ENCODE measurements around the gene STON2. TPM values are rescaled to one million over a fixed set of nuclear protein-coding genes. Genes with fewer than 3 reads are reported as not detected.

STON2 gene
- total and polyA plus RNA-seq, 2 of the 8 experiments (the other 6 are each of a cell fraction or from before 2014, with no cell fraction given): 8.9 to 50.0 TPM

DNA sequence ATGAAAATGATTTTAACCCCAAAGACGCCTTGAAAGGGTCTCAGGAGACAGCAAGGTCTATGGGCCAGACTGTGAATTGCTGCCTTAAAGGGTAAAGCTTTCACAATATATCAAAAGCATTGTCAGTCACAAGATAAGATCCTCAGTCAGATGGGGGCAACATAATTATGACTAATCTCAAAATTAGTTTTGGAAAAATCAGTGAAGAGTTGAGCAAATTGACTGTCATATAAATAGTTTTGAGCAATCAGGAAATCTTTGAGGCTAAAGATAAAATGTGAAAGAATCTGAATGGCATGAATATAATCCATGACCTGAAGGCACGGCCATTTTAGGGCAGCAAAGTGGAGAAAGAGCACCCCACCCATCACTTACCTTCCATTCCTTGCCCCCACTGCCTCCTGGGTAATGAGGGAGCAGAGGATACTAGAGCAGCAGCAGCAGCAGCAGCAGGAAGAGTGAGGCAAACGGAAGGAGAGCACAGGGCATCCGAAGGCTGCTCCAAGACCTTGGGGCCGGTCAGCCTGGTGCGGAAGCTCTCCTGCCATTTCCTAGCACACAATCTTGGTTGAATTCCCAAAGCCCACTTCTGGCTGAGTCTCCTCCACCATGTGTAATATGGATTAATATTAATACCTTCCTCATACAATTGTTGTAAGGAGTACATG is 7.0 kb downstream of the STON2 start:
- no peak overlapping the region for H2BK5ac ChIP-seq (ENCODE audit: low read depth, low read length)
- no peaks in the 10 kb centered on the region; a peak in 1 of 4 replicates for H3K9me3 ChIP-seq (ENCODE audit: insufficient read depth in 2 of 2, low read depth in 1 of 2, low read length in 1 of 2)
- ChIA-PET CTCF (ENCODE audit: partially characterized antibody) (no interaction called here), POLR2A (ENCODE audit: partially characterized antibody) (no interaction called here)
- H4K5ac ChIP-seq (ENCODE audit: insufficient read length, low read depth, low read length): no peak overlapping the region
- H3K56ac ChIP-seq (replicated peaks; ENCODE audit: insufficient read length, low read depth, low read length): no peak overlapping the region
- H2BK15ac ChIP-seq (ENCODE audit: low read length): no peak overlapping the region
- H2BK20ac ChIP-seq (ENCODE audit: low read length): no peak overlapping the region
- H3K18ac ChIP-seq (ENCODE audit: extremely low read depth, low read length): no peak overlapping the region
- no peak overlapping the region for H3K14ac ChIP-seq (ENCODE audit: insufficient read length)
- H3K23ac ChIP-seq (ENCODE audit: insufficient read length): no peak overlapping the region
- no peaks in the 10 kb centered on the region for H4K20me1 ChIP-seq (replicated peaks in 1 of 2; ENCODE audit: control insufficient read depth in 1 of 2, insufficient read depth in 2 of 2, low read length in 2 of 2)
- no peaks in the 10 kb centered on the region for H3K79me1 ChIP-seq (ENCODE audit: low read depth, low read length)
- no peak overlapping the region for H4K91ac ChIP-seq (replicated peaks; ENCODE audit: insufficient read length, low read length)
- H2AK5ac ChIP-seq (ENCODE audit: low read depth, low read length): no peak overlapping the region
- no peak for DNase-seq (ENCODE audit: low read depth in 1 of 2, low spot score in 2 of 2)
- no peak overlapping the region for H3K9ac ChIP-seq (replicated peaks in 1 of 4; ENCODE audit: extremely low read depth in 1 of 4, low read depth in 3 of 4, low read length in 3 of 4)
- H3K27ac ChIP-seq (ENCODE audit: low read depth, low read length): no peak overlapping the region
- no peak overlapping the region for H4K8ac ChIP-seq (ENCODE audit: extremely low read depth, insufficient read depth, low read length)
- no peak overlapping the region for H2BK12ac ChIP-seq (ENCODE audit: low read depth, low read length)
- 81% methylated on average over 6 of the region's 6 CpGs; no CpG with 5 or more reads in 1 of the 2 experiments for WGBS, 2 experiments (ENCODE audit: extremely low coverage in 1 of 2, insufficient coverage in 1 of 2, insufficient read length in 1 of 2, insufficient replicate concordance in 2 of 2, low coverage in 1 of 2, low lambda C conversion rate in 2 of 2, missing lambda C conversion rate in 1 of 2)
- H3K36me3 ChIP-seq (ENCODE audit: control insufficient read depth in 2 of 4, insufficient read depth in 4 of 4, low read length in 3 of 4): peaks cover 4 to 25% (median 14%) of the 10 kb centered on the region in 4 experiments; a peak in 7 of 8 replicates
- no peaks in the 10 kb centered on the region; a peak in 1 of 7 replicates for H3K4me1 ChIP-seq (replicated peaks in 1 of 4; ENCODE audit: control insufficient read depth in 3 of 4, insufficient read depth in 4 of 4, low read length in 3 of 4)
- H3K79me2 ChIP-seq (ENCODE audit: control insufficient read depth in 1 of 2, insufficient read depth in 2 of 2, low read length in 2 of 2): no peaks in the 10 kb centered on the region
- TF ChIP-seq CREB1 (IDR thresholded peaks at IDR 0.05) (no peak), SP2 (IDR thresholded peaks at IDR 0.05; ENCODE audit: low read length) (no peak), RBBP5 (IDR thresholded peaks at IDR 0.05; ENCODE audit: borderline replicate concordance, low read depth, low read length) (no peak), TAF1 (IDR thresholded peaks at IDR 0.05; ENCODE audit: low read depth, low read length) (no peak), FOSL1 (IDR thresholded peaks at IDR 0.05; ENCODE audit: insufficient read depth, low read depth, low read length) (no peak)
- H3K4me3 ChIP-seq (ENCODE audit: extremely low read depth in 1 of 4, insufficient read depth in 2 of 4, low read depth in 3 of 4, low read length in 4 of 4): no peak overlapping the region
- no peaks in the 10 kb centered on the region for H3K23me2 ChIP-seq (ENCODE audit: low read depth, low read length)
- H3K4me2 ChIP-seq (ENCODE audit: insufficient read depth in 1 of 2, low read depth in 2 of 2, low read length in 2 of 2): no peak overlapping the region
- H2BK120ac ChIP-seq (replicated peaks; ENCODE audit: low read depth, low read length): no peak overlapping the region
- no peak for FAIRE-seq
- no peak overlapping the region for H3K4ac ChIP-seq (replicated peaks; ENCODE audit: insufficient read length, low read depth, low read length)
- H3K27me3 ChIP-seq (replicated peaks in 1 of 4; ENCODE audit: control insufficient read depth in 3 of 4, extremely low read depth in 1 of 4, insufficient read depth in 3 of 4, low read length in 3 of 4): no peaks in the 10 kb centered on the region
- no peak overlapping the region for H2AFZ ChIP-seq (ENCODE audit: low read length)

Data from H1 (cell line).